Uterus (tissue), 2 donors: ENCODE results near the gene TMEM266.

Source experiments
- POLR2A ChIP-seq, 2 donors: fragments of 450-650 bp; IDR thresholded peaks; one replicate each; pipeline ENCODE4 v1.6.1; 2016; ENCODE audit warnings: antibody characterized with exemption in 2 of 2, mild to moderate bottlenecking in 1 of 2, moderate library complexity in 1 of 2
- TF ChIP-seq, protein P1 (sequence below), 4 experiments: fragments of 200-600 bp in 2 of 4; fragments of 450-650 bp in 2 of 4; sonication (generic) in 2 of 4; IDR thresholded peaks; one replicate each; pipeline ENCODE4 v1.5.1; 2016 to 2019; ENCODE audit warnings: antibody characterized with exemption in 4 of 4, mild to moderate bottlenecking in 2 of 4, moderate library complexity in 1 of 4

- no peak for TF ChIP-seq POLR2A (IDR thresholded peaks at IDR 0.05)
- TF ChIP-seq, protein P1, sequence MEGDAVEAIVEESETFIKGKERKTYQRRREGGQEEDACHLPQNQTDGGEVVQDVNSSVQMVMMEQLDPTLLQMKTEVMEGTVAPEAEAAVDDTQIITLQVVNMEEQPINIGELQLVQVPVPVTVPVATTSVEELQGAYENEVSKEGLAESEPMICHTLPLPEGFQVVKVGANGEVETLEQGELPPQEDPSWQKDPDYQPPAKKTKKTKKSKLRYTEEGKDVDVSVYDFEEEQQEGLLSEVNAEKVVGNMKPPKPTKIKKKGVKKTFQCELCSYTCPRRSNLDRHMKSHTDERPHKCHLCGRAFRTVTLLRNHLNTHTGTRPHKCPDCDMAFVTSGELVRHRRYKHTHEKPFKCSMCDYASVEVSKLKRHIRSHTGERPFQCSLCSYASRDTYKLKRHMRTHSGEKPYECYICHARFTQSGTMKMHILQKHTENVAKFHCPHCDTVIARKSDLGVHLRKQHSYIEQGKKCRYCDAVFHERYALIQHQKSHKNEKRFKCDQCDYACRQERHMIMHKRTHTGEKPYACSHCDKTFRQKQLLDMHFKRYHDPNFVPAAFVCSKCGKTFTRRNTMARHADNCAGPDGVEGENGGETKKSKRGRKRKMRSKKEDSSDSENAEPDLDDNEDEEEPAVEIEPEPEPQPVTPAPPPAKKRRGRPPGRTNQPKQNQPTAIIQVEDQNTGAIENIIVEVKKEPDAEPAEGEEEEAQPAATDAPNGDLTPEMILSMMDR (IDR thresholded peaks at IDR 0.05) = no peak
These were observed 95.9 kb downstream of the TMEM266 start for GRCh38 chr15:76155731-76156130.
